ENCODE results near the gene KRT2.

Gene KRT2

GRCh38 chr12:52651726-52652261 is at the start of gene KRT2:
Gene KRT2, minus strand, starts transcription at chr12:52652211. Its CDS starts 69 bp downstream, at chr12:52652142.
- H3K4me3 ChIP-seq (ENCODE audit: low read depth in 1 of 2, low read length in 2 of 2): no peak within 1 kb of the TSS
- no peaks in the 10 kb centered on the region for H3K27me3 ChIP-seq (ENCODE audit: low read depth, low read length)
- no peaks in the 10 kb centered on the region for H3K36me3 ChIP-seq (ENCODE audit: control insufficient read depth in 1 of 2, insufficient read depth in 2 of 2, low read length in 2 of 2)
- H3K9me3 ChIP-seq (ENCODE audit: control insufficient read depth in 1 of 2, low read length in 2 of 2): peaks cover 0 to 6% of the 10 kb centered on the region in 2 donors
- no peak within 1 kb of the TSS for H3K27ac ChIP-seq (ENCODE audit: low read length)
- H3K4me1 ChIP-seq (ENCODE audit: control insufficient read depth in 1 of 2, insufficient read depth in 2 of 2, low read length in 2 of 2): no peaks in the 10 kb centered on the region

- H3K36me3 ChIP-seq (ENCODE audit: control insufficient read depth in 1 of 2, insufficient read depth in 2 of 2, low read length in 2 of 2): no peaks in the 10 kb centered on the region
- no peak overlapping the region for H3K4me3 ChIP-seq (ENCODE audit: low read depth in 1 of 2, low read length in 2 of 2)
- no peaks in the 10 kb centered on the region for H3K4me1 ChIP-seq (ENCODE audit: control insufficient read depth in 1 of 2, insufficient read depth in 2 of 2, low read length in 2 of 2)
- no peaks in the 10 kb centered on the region for H3K27me3 ChIP-seq (ENCODE audit: low read depth, low read length)
- no peak overlapping the region for H3K27ac ChIP-seq (ENCODE audit: low read length)
- H3K9me3 ChIP-seq (ENCODE audit: control insufficient read depth in 1 of 2, low read length in 2 of 2): no peaks in the 10 kb centered on the region
These were observed 49.3 kb upstream of the KRT2 start for GRCh38 chr12:52701281-52701680.

GRCh38 chr12:52699960-52700359 is 47.9 kb upstream of the KRT2 start:
- Histone ChIP-seq H3K4me1 (ENCODE audit: control insufficient read depth in 1 of 2, insufficient read depth in 2 of 2, low read length in 2 of 2) (no peaks in the 10 kb centered on the region), H3K27me3 (ENCODE audit: low read depth, low read length) (no peaks in the 10 kb centered on the region), H3K27ac (ENCODE audit: low read length) (no peak overlapping the region), H3K9me3 (ENCODE audit: control insufficient read depth in 1 of 2, low read length in 2 of 2) (no peaks in the 10 kb centered on the region), H3K4me3 (ENCODE audit: low read depth in 1 of 2, low read length in 2 of 2) (no peak overlapping the region), H3K36me3 (ENCODE audit: control insufficient read depth in 1 of 2, insufficient read depth in 2 of 2, low read length in 2 of 2) (no peaks in the 10 kb centered on the region)

DNA sequence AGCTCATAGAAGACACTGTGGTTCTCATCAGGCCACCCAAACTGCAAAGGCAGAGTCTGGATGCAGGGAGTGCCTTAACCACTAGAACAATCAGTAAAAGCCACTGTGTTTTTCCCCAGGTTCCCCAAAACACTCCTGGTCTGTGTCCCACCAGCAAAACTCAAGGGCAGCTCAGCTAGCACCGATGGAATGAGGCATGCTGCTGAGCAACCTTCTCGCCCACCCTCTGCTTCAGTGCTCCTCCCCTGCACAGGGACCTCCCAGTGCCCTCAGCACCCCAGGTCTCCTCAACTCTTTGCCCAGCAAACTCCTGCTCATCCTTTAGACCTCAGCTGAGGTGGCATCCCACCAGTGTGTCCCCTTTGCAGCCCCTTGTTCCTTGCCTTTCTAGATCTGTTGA is 47.4 kb upstream of the KRT2 start:
- H3K36me3 ChIP-seq (ENCODE audit: control insufficient read depth in 1 of 2, insufficient read depth in 2 of 2, low read length in 2 of 2): no peaks in the 10 kb centered on the region
- H3K27ac ChIP-seq (ENCODE audit: low read length): no peak overlapping the region
- H3K4me1 ChIP-seq (ENCODE audit: control insufficient read depth in 1 of 2, insufficient read depth in 2 of 2, low read length in 2 of 2): no peaks in the 10 kb centered on the region
- H3K4me3 ChIP-seq (ENCODE audit: low read depth in 1 of 2, low read length in 2 of 2): no peak overlapping the region
- no peaks in the 10 kb centered on the region for H3K9me3 ChIP-seq (ENCODE audit: control insufficient read depth in 1 of 2, low read length in 2 of 2)
- no peaks in the 10 kb centered on the region for H3K27me3 ChIP-seq (ENCODE audit: low read depth, low read length)

- Histone ChIP-seq H3K36me3 (ENCODE audit: control insufficient read depth in 1 of 2, insufficient read depth in 2 of 2, low read length in 2 of 2) (no peaks in the 10 kb centered on the region), H3K4me3 (ENCODE audit: low read depth in 1 of 2, low read length in 2 of 2) (no peak overlapping the region), H3K27me3 (ENCODE audit: low read depth, low read length) (no peaks in the 10 kb centered on the region), H3K4me1 (ENCODE audit: control insufficient read depth in 1 of 2, insufficient read depth in 2 of 2, low read length in 2 of 2) (no peaks in the 10 kb centered on the region), H3K27ac (ENCODE audit: low read length) (no peak overlapping the region), H3K9me3 (ENCODE audit: control insufficient read depth in 1 of 2, low read length in 2 of 2) (no peaks in the 10 kb centered on the region)
These were observed 46.8 kb upstream of the KRT2 start for GRCh38 chr12:52698651-52699340.

- Histone ChIP-seq H3K27ac (ENCODE audit: low read length) (no peak overlapping the region), H3K4me3 (ENCODE audit: low read depth in 1 of 2, low read length in 2 of 2) (no peak overlapping the region), H3K9me3 (ENCODE audit: control insufficient read depth in 1 of 2, low read length in 2 of 2) (no peaks in the 10 kb centered on the region), H3K4me1 (ENCODE audit: control insufficient read depth in 1 of 2, insufficient read depth in 2 of 2, low read length in 2 of 2) (no peaks in the 10 kb centered on the region), H3K27me3 (ENCODE audit: low read depth, low read length) (no peaks in the 10 kb centered on the region), H3K36me3 (ENCODE audit: control insufficient read depth in 1 of 2, insufficient read depth in 2 of 2, low read length in 2 of 2) (no peaks in the 10 kb centered on the region)
These were observed 45.1 kb upstream of the KRT2 start for GRCh38 chr12:52697058-52697582.

DNA sequence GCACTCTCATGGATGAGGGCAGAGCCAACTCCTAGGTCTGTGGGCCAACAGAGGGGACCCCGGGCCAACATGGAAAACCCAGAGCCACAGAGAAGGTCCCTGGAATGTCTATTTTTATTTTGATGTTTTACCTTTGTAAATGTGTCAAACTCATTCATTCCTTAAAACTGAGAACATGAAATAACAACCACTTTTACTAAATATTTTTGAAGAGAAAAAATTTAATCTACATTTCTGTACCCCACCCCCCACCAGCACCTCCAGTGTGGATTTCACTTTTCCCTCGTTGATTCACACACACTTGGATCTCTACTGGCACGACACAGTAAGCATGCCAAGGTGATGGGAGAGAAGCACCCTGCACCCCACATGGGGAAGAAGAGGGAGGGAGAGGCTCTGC is 44.6 kb upstream of the KRT2 start:
- Histone ChIP-seq H3K9me3 (ENCODE audit: control insufficient read depth in 1 of 2, low read length in 2 of 2) (no peaks in the 10 kb centered on the region), H3K4me1 (ENCODE audit: control insufficient read depth in 1 of 2, insufficient read depth in 2 of 2, low read length in 2 of 2) (no peaks in the 10 kb centered on the region), H3K36me3 (ENCODE audit: control insufficient read depth in 1 of 2, insufficient read depth in 2 of 2, low read length in 2 of 2) (no peaks in the 10 kb centered on the region), H3K4me3 (ENCODE audit: low read depth in 1 of 2, low read length in 2 of 2) (no peak overlapping the region), H3K27ac (ENCODE audit: low read length) (no peak overlapping the region), H3K27me3 (ENCODE audit: low read depth, low read length) (peaks cover under 1% of the 10 kb centered on the region)

- Histone ChIP-seq H3K4me1 (ENCODE audit: control insufficient read depth in 1 of 2, insufficient read depth in 2 of 2, low read length in 2 of 2) (peaks cover 0 to 10% of the 10 kb centered on the region in 2 donors), H3K9me3 (ENCODE audit: control insufficient read depth in 1 of 2, low read length in 2 of 2) (no peaks in the 10 kb centered on the region), H3K27ac (ENCODE audit: low read length) (no peak overlapping the region), H3K36me3 (ENCODE audit: control insufficient read depth in 1 of 2, insufficient read depth in 2 of 2, low read length in 2 of 2) (no peaks in the 10 kb centered on the region), H3K4me3 (ENCODE audit: low read depth in 1 of 2, low read length in 2 of 2) (no peak overlapping the region), H3K27me3 (ENCODE audit: low read depth, low read length) (peaks cover 7% of the 10 kb centered on the region)
These were observed 43.0 kb upstream of the KRT2 start for GRCh38 chr12:52695039-52695438.

- Histone ChIP-seq H3K36me3 (ENCODE audit: control insufficient read depth in 1 of 2, insufficient read depth in 2 of 2, low read length in 2 of 2) (no peaks in the 10 kb centered on the region), H3K4me3 (ENCODE audit: low read depth in 1 of 2, low read length in 2 of 2) (no peak overlapping the region), H3K4me1 (ENCODE audit: control insufficient read depth in 1 of 2, insufficient read depth in 2 of 2, low read length in 2 of 2) (peaks cover 0 to 10% of the 10 kb centered on the region in 2 donors), H3K9me3 (ENCODE audit: control insufficient read depth in 1 of 2, low read length in 2 of 2) (no peaks in the 10 kb centered on the region), H3K27me3 (ENCODE audit: low read depth, low read length) (peaks cover 7% of the 10 kb centered on the region), H3K27ac (ENCODE audit: low read length) (no peak overlapping the region)
These were observed 42.1 kb upstream of the KRT2 start for GRCh38 chr12:52694151-52694550.

GRCh38 chr12:52693261-52693660 is 41.2 kb upstream of the KRT2 start:
- no peaks in the 10 kb centered on the region for H3K36me3 ChIP-seq (ENCODE audit: control insufficient read depth in 1 of 2, insufficient read depth in 2 of 2, low read length in 2 of 2)
- H3K4me1 ChIP-seq (ENCODE audit: control insufficient read depth in 1 of 2, insufficient read depth in 2 of 2, low read length in 2 of 2): peaks cover 0 to 10% of the 10 kb centered on the region in 2 donors
- no peak overlapping the region for H3K4me3 ChIP-seq (ENCODE audit: low read depth in 1 of 2, low read length in 2 of 2)
- no peak overlapping the region for H3K27ac ChIP-seq (ENCODE audit: low read length)
- H3K9me3 ChIP-seq (ENCODE audit: control insufficient read depth in 1 of 2, low read length in 2 of 2): no peaks in the 10 kb centered on the region
- peaks cover 12% of the 10 kb centered on the region for H3K27me3 ChIP-seq (ENCODE audit: low read depth, low read length)

DNA sequence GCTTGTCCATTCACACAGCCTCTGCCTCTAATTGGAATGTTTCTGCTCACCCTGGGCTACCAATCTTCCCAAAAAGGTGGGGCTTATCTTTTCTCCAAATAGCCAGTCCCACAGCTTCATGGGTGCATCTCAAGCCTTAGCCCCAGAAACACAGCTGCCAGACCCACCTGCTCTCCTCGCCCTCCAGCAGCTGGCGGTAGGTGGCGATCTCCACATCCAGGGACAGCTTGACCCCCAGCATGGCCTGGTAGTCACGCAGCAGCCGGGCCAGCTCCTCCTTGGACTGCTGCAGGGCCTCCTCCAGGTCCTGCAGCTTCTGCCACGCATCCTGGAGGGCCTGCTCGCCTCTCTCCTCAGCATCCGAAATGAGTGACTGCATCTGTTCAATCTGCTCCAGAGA is 40.2 kb upstream of the KRT2 start:
- Histone ChIP-seq H3K4me3 (ENCODE audit: low read depth in 1 of 2, low read length in 2 of 2) (no peak overlapping the region), H3K27ac (ENCODE audit: low read length) (no peak overlapping the region), H3K27me3 (ENCODE audit: low read depth, low read length) (peaks cover 12% of the 10 kb centered on the region), H3K36me3 (ENCODE audit: control insufficient read depth in 1 of 2, insufficient read depth in 2 of 2, low read length in 2 of 2) (no peaks in the 10 kb centered on the region), H3K4me1 (ENCODE audit: control insufficient read depth in 1 of 2, insufficient read depth in 2 of 2, low read length in 2 of 2) (peaks cover 0 to 10% of the 10 kb centered on the region in 2 donors), H3K9me3 (ENCODE audit: control insufficient read depth in 1 of 2, low read length in 2 of 2) (no peaks in the 10 kb centered on the region)

DNA sequence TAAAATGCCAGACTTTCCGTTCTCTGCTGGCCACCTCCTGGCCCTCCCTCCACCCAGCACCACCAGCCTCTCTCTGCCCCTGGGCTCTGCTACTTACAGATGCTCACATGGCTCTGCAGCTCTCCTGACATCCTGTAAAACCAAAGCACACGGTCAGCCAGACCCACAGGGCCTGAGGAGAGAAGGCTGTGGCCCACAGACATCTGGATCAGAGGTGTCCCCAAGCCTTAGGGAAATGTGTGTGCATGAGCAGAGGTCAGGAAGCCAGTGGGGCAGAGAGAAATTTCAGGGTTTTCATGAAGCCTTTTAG is 39.8 kb upstream of the KRT2 start:
- Histone ChIP-seq H3K36me3 (ENCODE audit: control insufficient read depth in 1 of 2, insufficient read depth in 2 of 2, low read length in 2 of 2) (no peaks in the 10 kb centered on the region), H3K9me3 (ENCODE audit: control insufficient read depth in 1 of 2, low read length in 2 of 2) (no peaks in the 10 kb centered on the region), H3K4me1 (ENCODE audit: control insufficient read depth in 1 of 2, insufficient read depth in 2 of 2, low read length in 2 of 2) (peaks cover 0 to 10% of the 10 kb centered on the region in 2 donors), H3K27me3 (ENCODE audit: low read depth, low read length) (peaks cover 12% of the 10 kb centered on the region), H3K27ac (ENCODE audit: low read length) (no peak overlapping the region), H3K4me3 (ENCODE audit: low read depth in 1 of 2, low read length in 2 of 2) (no peak overlapping the region)

Measured in muscle layer of duodenum (tissue), 2 donors.